A673 (cell line): ENCODE data around the gene SYNGR2. TPM values are rescaled to one million over a fixed set of nuclear protein-coding genes. Genes with fewer than 3 reads are reported as not detected.

ENCODE experiments used
- BruUV-seq: library from RNA; stranded (reverse); fragments of 400-500 nt; replicated peaks from 2 replicates; lab custom pipeline; 2021; lab: Mats Ljungman, UMichigan
- CTCF ChIA-PET: fragments of 300-600 bp; sonication (Branson Sonifier 250); formaldehyde crosslinking; loops from one replicate; lab custom pipeline; 2022; ENCODE audit warnings: antibody characterized with exemption; lab: Charles Lee
- POLR2A ChIA-PET: fragments of 300-600 bp; sonication (Branson Sonifier 250); formaldehyde crosslinking; loops from one replicate; lab custom pipeline; 2022; ENCODE audit warnings: antibody characterized with exemption; ENCODE audit not compliant: low non-redundant PET; lab: Charles Lee
- DNase-seq: peaks from one replicate; pipeline ENCODE4 v3.0.0-alpha.2; 2015; ENCODE audit warnings: low spot score
- H3K27ac ChIP-seq: fragments of 200-600 bp; sonication (generic); 2 replicates; pipeline ENCODE4 v1.5.1; 2016; ENCODE audit warnings: mixed run types, low read depth, mild to moderate bottlenecking, mixed read lengths, antibody characterized with exemption, low read length; ENCODE audit not compliant: poor library complexity, severe bottlenecking
- H3K27me3 ChIP-seq: fragments of 200-600 bp; sonication (generic); replicated peaks from 2 replicates; pipeline ENCODE4 v1.6.1; 2017; ENCODE audit warnings: mixed run types, low read depth, mild to moderate bottlenecking, mixed read lengths, antibody characterized with exemption, low read length; ENCODE audit not compliant: insufficient read depth, poor library complexity
- H3K36me3 ChIP-seq: fragments of 200-600 bp; sonication (generic); 2 replicates; pipeline ENCODE4 v1.6.1; 2016; ENCODE audit warnings: mixed run types, mild to moderate bottlenecking, mixed read lengths, antibody characterized with exemption, low read length; ENCODE audit not compliant: insufficient read depth, poor library complexity, severe bottlenecking
- H3K4me1 ChIP-seq: fragments of 200-600 bp; sonication (generic); 2 replicates; pipeline ENCODE4 v1.6.1; 2017; ENCODE audit warnings: mixed run types, mild to moderate bottlenecking, mixed read lengths, antibody characterized with exemption, low read length; ENCODE audit not compliant: insufficient read depth, poor library complexity, severe bottlenecking
- H3K4me3 ChIP-seq: fragments of 200-600 bp; sonication (generic); 2 replicates; pipeline ENCODE4 v1.5.1; 2016; ENCODE audit warnings: low read depth, mixed run types, mild to moderate bottlenecking, mixed read lengths, low read length; ENCODE audit not compliant: poor library complexity, severe bottlenecking
- H3K9me3 ChIP-seq: fragments of 200-600 bp; sonication (generic); 2 replicates; pipeline ENCODE4 v1.6.1; 2016; ENCODE audit warnings: mixed run types, low read depth, mild to moderate bottlenecking, mixed read lengths, antibody characterized with exemption, low read length; ENCODE audit not compliant: poor library complexity, severe bottlenecking
- CTCF ChIP-seq: fragments of 300-800, 200-600 bp; sonication (generic); conservative IDR thresholded peaks from 2 replicates; pipeline ENCODE4 v1.5.1; 2017; ENCODE audit warnings: low read depth, mild to moderate bottlenecking, antibody characterized with exemption, low read length, moderate library complexity, mixed read lengths
- EZH2 ChIP-seq: fragments of 200-600 bp; sonication (generic); IDR thresholded peaks from 2 replicates; pipeline ENCODE4 v1.6.1; 2017; ENCODE audit warnings: borderline replicate concordance, low read depth, mild to moderate bottlenecking, mixed read lengths, antibody characterized with exemption, low read length; ENCODE audit not compliant: poor library complexity, severe bottlenecking
- intact Hi-C: fragments of 100-400 bp; cut with micrococcal nuclease; formaldehyde crosslinking; loops from one replicate; pipeline ENCODE4 v1.10.0; 2022; ENCODE audit not compliant: unreplicated experiment
- total RNA-seq: library from RNA; stranded (reverse); gene quantifications from 2 replicates; pipeline ENCODE4 v1.2.3, GENCODE V29; 2021

The SYNGR2 gene
- total RNA-seq, 1 experiment from 2014 or later: 55.3 TPM

- BruUV-seq: no TSS peak
- CTCF ChIA-PET: no interaction called here
- Histone ChIP-seq H3K27ac (no peak overlapping the region), H3K9me3 (no peaks in the 10 kb centered on the region), H3K36me3 (peaks cover 10% of the 10 kb centered on the region), H3K4me1 (no peaks in the 10 kb centered on the region), H3K4me3 (no peak overlapping the region), H3K27me3 (no peaks in the 10 kb centered on the region)
- no peak for DNase-seq
- intact Hi-C loops: no loop called here
- TF ChIP-seq EZH2 (no peak), CTCF (0 out of 2 replicates have a peak, but pooled peaks have one; percentile 13)
- POLR2A ChIA-PET: interaction anchor here (0.7 kb wide), 1 partner anchor 15 kb away, joined by 5 read pairs; no protein-coding TSS in a partner anchor
Measured at GRCh38 chr17:78206298-78206697, 37.9 kb downstream of the SYNGR2 start.

GRCh38 chr17:78208486-78208885 is 40.1 kb downstream of the SYNGR2 start:
- Histone ChIP-seq H3K4me1 (no peaks in the 10 kb centered on the region), H3K36me3 (peaks cover 10% of the 10 kb centered on the region), H3K4me3 (no peak overlapping the region), H3K9me3 (no peaks in the 10 kb centered on the region), H3K27me3 (no peaks in the 10 kb centered on the region), H3K27ac (no peak overlapping the region)
- intact Hi-C loops: no loop called here
- TF ChIP-seq EZH2 (no peak), CTCF (no peak)
- ChIA-PET CTCF (no interaction called here), POLR2A (no interaction called here)
- no TSS peak for BruUV-seq
- DNase-seq: no peak

- POLR2A ChIA-PET: no interaction called here
Measured at GRCh38 chr17:78210111-78210510, 41.7 kb downstream of the SYNGR2 start.

More at GRCh38 chr17:78210111-78210510, 41.7 kb downstream of the SYNGR2 start:
- TF ChIP-seq CTCF (no peak), EZH2 (no peak)
- Histone ChIP-seq H3K27ac (no peak overlapping the region), H3K27me3 (no peaks in the 10 kb centered on the region), H3K36me3 (peaks cover 4% of the 10 kb centered on the region), H3K4me3 (no peak overlapping the region), H3K9me3 (no peaks in the 10 kb centered on the region), H3K4me1 (no peaks in the 10 kb centered on the region)
- intact Hi-C loops: no loop called here
- no peak for DNase-seq
- CTCF ChIA-PET: no interaction called here
- BruUV-seq: no TSS peak
